Upper lobe of right lung (tissue), 1 donor: ENCODE measurements around the gene JARID2. TPM values are rescaled to one million over a fixed set of nuclear protein-coding genes. Genes with fewer than 3 reads are reported as not detected.

Experiments used
- ATAC-seq: fragments of 200-7000 bp; cut with Tn5 transposase; one replicate; pipeline ENCODE4 v1.9.1; 2020; ENCODE audit warnings: mild to moderate bottlenecking, moderate library complexity
- DNase-seq: peaks from one replicate; pipeline ENCODE4 v3.0.0-alpha.2; 2020
- H3K27ac ChIP-seq: fragments of 200-600 bp; one replicate; pipeline ENCODE4 v1.8.0; 2022
- H3K27me3 ChIP-seq: fragments of 200-600 bp; one replicate; pipeline ENCODE4 v1.8.0; 2022; ENCODE audit warnings: mild to moderate bottlenecking
- H3K36me3 ChIP-seq: fragments of 200-600 bp; one replicate; pipeline ENCODE4 v1.8.0; 2022
- H3K4me1 ChIP-seq: fragments of 200-600 bp; one replicate; pipeline ENCODE4 v1.8.0; 2022
- H3K4me3 ChIP-seq: fragments of 200-600 bp; one replicate; pipeline ENCODE4 v1.8.0; 2022; ENCODE audit warnings: mild to moderate bottlenecking
- H3K9me3 ChIP-seq: fragments of 200-600 bp; one replicate; pipeline ENCODE4 v1.8.0; 2022
- CTCF ChIP-seq: fragments of 200-600 bp; IDR thresholded peaks from one replicate; pipeline ENCODE4 v1.8.0; 2022; ENCODE audit warnings: antibody characterized with exemption
- intact Hi-C: fragments of 100-400 bp; cut with DNase I; formaldehyde crosslinking; loops from one replicate; pipeline ENCODE4 v1.11.0; 2022
- total RNA-seq: library from RNA; stranded (reverse); fragmentation: NEBNext Ultra II Directional; extraction: Animal tissue kit (Norgen Biotek cat#: 25700); gene quantifications from one replicate; pipeline ENCODE4 v1.2.1, GENCODE V29; 2021
- donor health status: DM: no; HTN: yes; CAD: no; lungs with severe emphysema.

JARID2 gene
- total RNA-seq, 1 donor from 2014 or later: 15.1 TPM

GRCh38 chr6:15544321-15544900 is 298.5 kb downstream of the JARID2 start:
- Histone ChIP-seq H3K27me3 (no peaks in the 10 kb centered on the region), H3K4me1 (no peaks in the 10 kb centered on the region), H3K36me3 (no peaks in the 10 kb centered on the region), H3K27ac (no peak overlapping the region), H3K9me3 (no peaks in the 10 kb centered on the region), H3K4me3 (no peak overlapping the region)
- intact Hi-C loops: no loop called here
- no peak for ATAC-seq
- no peak for TF ChIP-seq CTCF
- no peak for DNase-seq

- no peaks in the 10 kb centered on the region for H3K9me3 ChIP-seq
- no peak for DNase-seq
- H3K4me3 ChIP-seq: no peak overlapping the region
- H3K27me3 ChIP-seq: no peaks in the 10 kb centered on the region
- TF ChIP-seq CTCF: no peak
- H3K27ac ChIP-seq: no peak overlapping the region
- peaks cover 11% of the 10 kb centered on the region for H3K4me1 ChIP-seq
- intact Hi-C loops: no loop called here
- H3K36me3 ChIP-seq: no peaks in the 10 kb centered on the region
- ATAC-seq: no peak
These were observed 300.7 kb downstream of the JARID2 start for GRCh38 chr6:15546591-15546990.

- ATAC-seq (no peak), DNase-seq (no peak)
- H3K9me3 ChIP-seq: no peaks in the 10 kb centered on the region
- peaks cover 15% of the 10 kb centered on the region for H3K4me1 ChIP-seq
- no peak for TF ChIP-seq CTCF
- no peak overlapping the region for H3K4me3 ChIP-seq
- intact Hi-C loops: no loop called here
- H3K36me3 ChIP-seq: no peaks in the 10 kb centered on the region
- no peak overlapping the region for H3K27ac ChIP-seq
- H3K27me3 ChIP-seq: no peaks in the 10 kb centered on the region
These were observed 301.5 kb downstream of the JARID2 start for GRCh38 chr6:15547400-15547799.

GRCh38 chr6:15549371-15549770 is 303.5 kb downstream of the JARID2 start:
- Histone ChIP-seq H3K4me1 (peaks cover 20% of the 10 kb centered on the region), H3K4me3 (no peak overlapping the region), H3K36me3 (no peaks in the 10 kb centered on the region), H3K27me3 (no peaks in the 10 kb centered on the region), H3K27ac (no peak overlapping the region), H3K9me3 (no peaks in the 10 kb centered on the region)
- ATAC-seq: peak; percentile 44
- intact Hi-C loops: no loop called here
- DNase-seq: no peak
- TF ChIP-seq CTCF: no peak

- H3K36me3 ChIP-seq: no peaks in the 10 kb centered on the region
- no peak for TF ChIP-seq CTCF
- H3K9me3 ChIP-seq: no peaks in the 10 kb centered on the region
- H3K4me3 ChIP-seq: no peak overlapping the region
- H3K27me3 ChIP-seq: no peaks in the 10 kb centered on the region
- no peak overlapping the region for H3K27ac ChIP-seq
- intact Hi-C loops: no loop called here
- no peak for ATAC-seq
- no peak for DNase-seq
- peaks cover 20% of the 10 kb centered on the region for H3K4me1 ChIP-seq
These were observed 304.8 kb downstream of the JARID2 start for GRCh38 chr6:15550546-15551123.
